HEK293 (cell line): Measurements from ENCODE around the gene NUFIP1.

Experiments
- YY2 ChIP-seq: fragments of 450-650 bp; formaldehyde crosslinking; IDR thresholded peaks from 2 replicates; pipeline ENCODE4 v1.5.1; 2016; ENCODE audit warnings: missing biosample characterization, missing genetic modification characterization
- ZNF274 ChIP-seq, 2 experiments: fragments of 200-500 bp in 1 of 2; fragments of 450-650 bp in 1 of 2; sonication (Bioruptor generic) in 1 of 2; formaldehyde crosslinking in 1 of 2; IDR thresholded peaks; 2 replicates each; pipeline versions ENCODE4 v1.5.1 to v1.6.1; 2014 to 2016; ENCODE audit warnings: borderline replicate concordance in 1 of 2, inconsistent platforms in 1 of 2, low read length in 1 of 2, missing biosample characterization in 1 of 2, missing genetic modification characterization in 1 of 2
- ZSCAN16 ChIP-seq: fragments of 450-650 bp; formaldehyde crosslinking; IDR thresholded peaks from 2 replicates; pipeline ENCODE4 v1.5.1; 2016; ENCODE audit warnings: missing biosample characterization, missing genetic modification characterization
- TF ChIP-seq, protein P1 (sequence below): fragments of 450-650 bp; formaldehyde crosslinking; IDR thresholded peaks from 2 replicates; pipeline ENCODE4 v1.5.1; 2016; ENCODE audit warnings: missing biosample characterization, missing genetic modification characterization

GRCh38 chr13:44961997-44962396 is 27.3 kb downstream of the NUFIP1 start:
- TF ChIP-seq, protein P1, sequence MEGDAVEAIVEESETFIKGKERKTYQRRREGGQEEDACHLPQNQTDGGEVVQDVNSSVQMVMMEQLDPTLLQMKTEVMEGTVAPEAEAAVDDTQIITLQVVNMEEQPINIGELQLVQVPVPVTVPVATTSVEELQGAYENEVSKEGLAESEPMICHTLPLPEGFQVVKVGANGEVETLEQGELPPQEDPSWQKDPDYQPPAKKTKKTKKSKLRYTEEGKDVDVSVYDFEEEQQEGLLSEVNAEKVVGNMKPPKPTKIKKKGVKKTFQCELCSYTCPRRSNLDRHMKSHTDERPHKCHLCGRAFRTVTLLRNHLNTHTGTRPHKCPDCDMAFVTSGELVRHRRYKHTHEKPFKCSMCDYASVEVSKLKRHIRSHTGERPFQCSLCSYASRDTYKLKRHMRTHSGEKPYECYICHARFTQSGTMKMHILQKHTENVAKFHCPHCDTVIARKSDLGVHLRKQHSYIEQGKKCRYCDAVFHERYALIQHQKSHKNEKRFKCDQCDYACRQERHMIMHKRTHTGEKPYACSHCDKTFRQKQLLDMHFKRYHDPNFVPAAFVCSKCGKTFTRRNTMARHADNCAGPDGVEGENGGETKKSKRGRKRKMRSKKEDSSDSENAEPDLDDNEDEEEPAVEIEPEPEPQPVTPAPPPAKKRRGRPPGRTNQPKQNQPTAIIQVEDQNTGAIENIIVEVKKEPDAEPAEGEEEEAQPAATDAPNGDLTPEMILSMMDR (tag by site-specific recombination): no peak
- no peak for TF ChIP-seq ZNF274 (IDR thresholded peaks at IDR 0.05; ENCODE audit: low read length)
- no peak for TF ChIP-seq ZNF274 (tag by site-specific recombination; IDR thresholded peaks at IDR 0.05; ENCODE audit: borderline replicate concordance)
- no peak for TF ChIP-seq ZSCAN16 (tag by site-specific recombination)
- TF ChIP-seq YY2 (tag by site-specific recombination): no peak
